Body of pancreas (tissue), 4 donors: Measurements from ENCODE around the gene NUDT7.

Source experiments
- CTCF ChIP-seq, 7 experiments: fragments of 450-650 bp in 4 of 7; fragments of 200-600 bp in 3 of 7; sonication (generic) in 3 of 7; IDR thresholded peaks; one replicate each; pipeline ENCODE4 v1.5.1; 2016 to 2019; ENCODE audit warnings: antibody characterized with exemption in 7 of 7
- POLR2A ChIP-seq, 3 donors: fragments of 450-650 bp; IDR thresholded peaks; one replicate each; pipeline ENCODE4 v1.6.1; 2016; ENCODE audit warnings: antibody characterized with exemption in 3 of 3, mild to moderate bottlenecking in 2 of 3

GRCh38 chr16:77745972-77746371 is 23.7 kb downstream of the NUDT7 start:
- no peak for TF ChIP-seq CTCF (IDR thresholded peaks at IDR 0.05)
- TF ChIP-seq POLR2A (IDR thresholded peaks at IDR 0.05) = no peak
